Activated T-helper 1 cell treated with anti-CD3 and anti-CD28 coated beads, Interleukin-2, amount 50 U/mL, for 16 hours (primary cell): ENCODE results near the gene TRIB2.
A peak's percentile ranks its signal among the peaks of the same experiment; 100 is the strongest.

Source experiments
- DNase-seq, 2 donors: peaks; one replicate each; pipeline ENCODE4 v3.0.0-alpha.2; 2020; ENCODE audit warnings: low read depth in 1 of 2, low spot score in 1 of 2

TRIB2 gene

DNA sequence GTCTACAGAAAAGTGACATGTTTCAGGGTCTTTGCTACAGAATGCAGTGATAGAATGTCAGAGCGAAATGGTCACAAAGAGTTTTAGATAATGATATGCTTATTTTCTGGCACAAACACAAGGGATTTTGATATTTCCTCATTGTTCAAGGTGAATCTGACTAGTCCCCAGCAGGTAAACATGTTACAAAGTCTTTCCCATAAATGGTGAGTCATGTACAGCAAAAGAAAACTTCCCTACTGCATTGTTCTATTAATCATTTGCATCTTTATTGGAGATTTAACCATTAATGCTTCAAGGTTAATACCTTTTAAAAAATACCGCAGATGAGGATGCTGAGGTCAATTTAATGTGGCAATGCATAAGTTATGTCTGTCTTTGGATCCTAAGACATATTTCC, 19.1 kb upstream of the TRIB2 start:
- DNase-seq: no peak

DNA sequence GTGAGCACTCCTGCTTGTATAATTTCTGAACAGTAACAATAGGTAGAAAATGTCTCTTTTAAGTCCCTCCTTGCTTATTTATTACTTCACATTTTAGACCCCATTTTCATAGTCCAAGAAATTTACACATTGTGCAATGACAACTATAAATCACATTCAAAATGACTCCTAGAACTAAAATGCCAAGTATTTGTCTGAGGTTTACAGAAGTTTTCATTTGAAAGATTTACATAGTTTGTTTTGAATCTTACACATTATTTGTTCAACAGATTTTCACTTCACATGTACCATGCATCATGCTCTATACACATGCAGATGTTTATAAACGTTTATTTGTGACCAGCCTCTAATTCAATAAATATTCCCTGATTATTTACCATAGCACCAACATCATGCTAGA, 15.7 kb upstream of the TRIB2 start:
- no peak for DNase-seq

DNA sequence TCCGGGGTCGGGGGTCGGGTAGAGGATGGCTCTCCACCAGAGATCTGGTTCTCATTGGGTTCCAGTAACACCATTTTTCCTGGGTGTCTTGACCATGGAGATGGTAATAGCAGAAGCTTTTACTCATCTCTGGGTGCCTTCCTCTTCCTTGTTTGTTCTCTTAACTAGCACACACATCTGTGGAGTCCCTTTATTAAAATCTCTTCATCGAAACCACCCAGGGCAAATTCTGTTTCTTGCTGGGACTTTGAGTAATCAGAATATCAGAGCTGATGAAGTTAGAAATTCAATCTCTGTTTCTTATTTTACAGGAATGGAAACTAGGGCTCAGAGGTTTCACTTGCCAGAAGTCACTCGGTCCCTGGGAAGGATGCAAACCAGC, 15.0 kb upstream of the TRIB2 start:
- no peak for DNase-seq

DNA sequence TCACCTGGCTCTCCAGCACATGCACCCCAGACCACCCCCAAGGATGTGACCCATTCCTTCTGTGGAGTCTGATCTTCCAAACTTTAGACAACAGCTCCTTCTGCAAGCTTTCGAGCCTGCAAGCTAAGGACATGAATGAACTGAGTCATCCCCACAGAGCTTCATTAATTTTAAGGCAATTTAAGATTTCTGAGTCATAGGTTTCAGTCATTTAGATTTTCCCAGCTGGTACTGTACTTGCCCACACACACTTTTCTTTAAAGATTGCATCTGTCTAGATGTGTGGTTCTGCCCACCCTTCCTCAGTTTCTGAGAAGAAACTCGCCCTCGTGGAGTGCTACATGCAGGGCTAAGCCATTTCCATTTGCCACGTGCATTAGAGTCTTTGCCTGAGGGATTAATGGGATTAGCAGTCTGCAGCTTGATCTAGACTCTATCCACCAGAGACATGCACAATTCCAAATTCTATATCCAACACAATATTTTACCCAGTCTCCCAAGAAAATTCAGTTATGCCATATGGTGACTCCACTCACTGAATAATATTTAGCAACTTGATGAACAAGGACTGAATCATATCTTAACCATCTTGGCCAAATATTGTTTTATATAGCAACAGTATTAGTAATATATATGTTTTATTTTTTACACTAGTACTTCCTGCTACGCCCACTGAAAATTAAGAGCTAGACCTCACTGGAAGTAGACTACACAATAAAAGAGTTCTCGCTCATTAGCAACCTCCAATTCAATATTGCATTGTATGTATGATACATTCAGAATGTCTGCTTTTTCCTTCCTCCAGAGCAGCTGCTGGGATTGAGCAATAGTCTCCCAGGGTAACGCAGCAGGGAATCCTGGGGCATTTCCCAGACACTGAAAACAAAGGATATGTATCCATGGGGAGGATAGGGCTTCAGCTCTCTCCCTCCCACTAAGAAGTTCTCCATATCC, 14.3 kb upstream of the TRIB2 start:
- no peak for DNase-seq

- DNase-seq: no peak
Measured at GRCh38 chr2:12704378-12704777, 12.4 kb upstream of the TRIB2 start.

GRCh38 chr2:12705230-12705629, 11.5 kb upstream of the TRIB2 start:
- no peak for DNase-seq

GRCh38 chr2:12705742-12706141, 11.0 kb upstream of the TRIB2 start:
- DNase-seq: no peak

- no peak for DNase-seq
Measured at GRCh38 chr2:12708508-12709206, 8.1 kb upstream of the TRIB2 start.

GRCh38 chr2:12709207-12709522, 7.6 kb upstream of the TRIB2 start:
- no peak for DNase-seq

- DNase-seq: no peak
Measured at GRCh38 chr2:12710301-12710700, 6.4 kb upstream of the TRIB2 start.

- no peak for DNase-seq
Measured at GRCh38 chr2:12711339-12711738, 5.4 kb upstream of the TRIB2 start.

- DNase-seq: no peak
Measured at GRCh38 chr2:12712881-12713280, 3.9 kb upstream of the TRIB2 start.

DNA sequence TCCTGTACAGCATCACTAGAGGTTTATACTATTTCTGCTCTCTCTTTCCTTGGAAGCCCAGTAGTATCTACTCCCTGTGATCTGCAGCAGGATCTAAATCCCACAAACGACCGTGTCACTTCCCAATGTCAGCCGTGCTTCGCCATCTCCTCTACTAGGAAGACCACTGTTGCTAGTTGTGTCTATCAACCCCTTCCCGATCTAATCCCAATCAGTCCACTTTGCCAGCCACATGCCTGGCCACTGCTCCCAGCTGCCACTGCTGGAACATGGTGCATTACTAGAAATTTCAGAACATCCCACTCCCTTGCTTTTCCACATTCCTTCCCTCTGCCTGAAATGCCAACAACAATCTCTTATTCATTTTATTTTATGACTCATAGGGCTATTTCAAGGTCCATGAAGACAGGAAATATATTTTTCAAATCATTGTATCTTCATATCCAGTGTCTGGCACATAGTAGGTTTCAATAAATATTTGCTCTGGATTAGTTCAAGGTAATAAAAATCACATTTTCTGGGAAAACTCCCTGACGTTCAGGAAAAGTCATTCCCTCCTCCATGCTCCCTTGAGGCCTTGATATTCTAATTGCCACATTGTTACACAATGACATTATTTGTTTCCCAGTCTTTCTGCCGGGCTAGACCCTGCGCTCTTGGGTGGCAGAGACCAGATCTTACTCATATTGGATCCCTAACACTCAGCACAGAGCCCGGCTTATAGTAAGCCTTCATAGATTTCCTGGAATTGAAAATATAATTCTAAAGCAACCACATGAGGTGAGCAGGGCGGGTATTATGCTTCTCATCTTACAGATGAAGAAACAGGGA, 2.1 kb upstream of the TRIB2 start:
- no peak for DNase-seq

- no peak for DNase-seq
Measured at GRCh38 chr2:12715258-12716031, 1.3 kb upstream of the TRIB2 start.

- peak; percentile 69 for DNase-seq
Measured at GRCh38 chr2:12716032-12716281, 779 bp upstream of the TRIB2 start.

DNA sequence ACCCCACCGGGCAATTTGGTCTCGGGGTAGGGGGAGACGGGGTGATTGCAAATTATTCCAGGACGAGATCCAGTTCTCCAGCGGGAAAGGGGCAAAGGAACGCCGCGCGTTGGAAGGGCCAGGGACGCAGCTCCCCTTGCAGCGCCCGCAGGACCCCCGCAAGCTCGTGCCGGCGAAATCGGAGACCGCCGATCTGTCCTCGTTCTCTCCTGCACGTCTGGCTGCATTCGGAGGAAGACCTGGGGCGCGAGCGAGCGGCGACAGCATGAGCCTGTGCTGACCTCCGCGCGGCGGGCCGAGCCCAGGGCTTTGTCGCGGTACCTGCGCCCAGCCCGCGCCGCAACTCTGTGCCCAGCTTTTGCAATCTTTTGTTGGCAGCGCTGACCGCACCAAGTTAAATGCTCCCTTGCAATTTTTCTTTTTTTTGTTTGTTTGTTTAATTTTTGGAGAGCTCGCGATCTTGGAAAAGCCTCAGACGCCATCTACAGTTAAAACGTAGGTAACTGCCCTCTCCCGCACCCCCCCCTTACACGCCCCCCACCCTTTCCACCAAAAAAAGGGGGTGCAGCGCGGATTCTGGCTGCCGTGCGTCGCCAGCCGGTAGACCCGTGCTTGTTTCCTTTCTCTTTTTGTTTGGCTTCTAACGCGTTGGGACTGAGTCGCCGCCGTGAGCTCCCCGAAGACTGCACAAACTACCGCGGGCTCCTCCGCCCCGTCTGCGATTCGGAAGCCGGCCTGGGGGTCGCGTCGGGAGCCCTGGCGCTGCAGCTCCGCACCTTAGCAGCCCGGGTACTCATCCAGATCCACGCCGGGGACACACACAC, 667 bp downstream of the TRIB2 start:
- peak in 1 of 2 donors; percentile 41 for DNase-seq

GRCh38 chr2:12718015-12718671, 1.4 kb downstream of the TRIB2 start:
- DNase-seq: peak in 1 of 2 donors; percentile 25

GRCh38 chr2:12718711-12719399, 2.1 kb downstream of the TRIB2 start:
- DNase-seq: no peak
